Measurements from ENCODE around the gene CAMLG.

DNA sequence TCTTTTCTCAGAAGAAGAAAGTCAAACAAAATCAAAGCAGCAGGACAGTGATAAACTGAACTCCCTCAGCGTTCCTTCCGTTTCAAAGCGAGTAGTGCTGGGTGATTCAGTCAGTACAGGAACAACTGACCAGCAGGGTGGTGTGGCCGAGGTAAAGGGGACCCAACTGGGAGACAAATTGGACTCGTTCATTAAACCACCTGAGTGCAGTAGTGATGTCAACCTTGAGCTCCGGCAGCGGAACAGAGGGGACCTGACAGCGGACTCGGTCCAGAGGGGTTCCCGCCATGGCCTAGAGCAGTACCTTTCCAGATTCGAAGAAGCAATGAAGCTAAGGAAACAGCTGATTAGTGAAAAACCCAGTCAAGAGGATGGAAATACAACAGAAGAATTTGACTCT, 2.7 kb downstream of the CAMLG start:
- TF ChIP-seq, protein P1, sequence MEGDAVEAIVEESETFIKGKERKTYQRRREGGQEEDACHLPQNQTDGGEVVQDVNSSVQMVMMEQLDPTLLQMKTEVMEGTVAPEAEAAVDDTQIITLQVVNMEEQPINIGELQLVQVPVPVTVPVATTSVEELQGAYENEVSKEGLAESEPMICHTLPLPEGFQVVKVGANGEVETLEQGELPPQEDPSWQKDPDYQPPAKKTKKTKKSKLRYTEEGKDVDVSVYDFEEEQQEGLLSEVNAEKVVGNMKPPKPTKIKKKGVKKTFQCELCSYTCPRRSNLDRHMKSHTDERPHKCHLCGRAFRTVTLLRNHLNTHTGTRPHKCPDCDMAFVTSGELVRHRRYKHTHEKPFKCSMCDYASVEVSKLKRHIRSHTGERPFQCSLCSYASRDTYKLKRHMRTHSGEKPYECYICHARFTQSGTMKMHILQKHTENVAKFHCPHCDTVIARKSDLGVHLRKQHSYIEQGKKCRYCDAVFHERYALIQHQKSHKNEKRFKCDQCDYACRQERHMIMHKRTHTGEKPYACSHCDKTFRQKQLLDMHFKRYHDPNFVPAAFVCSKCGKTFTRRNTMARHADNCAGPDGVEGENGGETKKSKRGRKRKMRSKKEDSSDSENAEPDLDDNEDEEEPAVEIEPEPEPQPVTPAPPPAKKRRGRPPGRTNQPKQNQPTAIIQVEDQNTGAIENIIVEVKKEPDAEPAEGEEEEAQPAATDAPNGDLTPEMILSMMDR (IDR thresholded peaks at IDR 0.05), result no peak
- no peak for TF ChIP-seq EP300 (IDR thresholded peaks at IDR 0.05)

All from upper lobe of left lung (tissue), 4 donors.